ENCODE measurements around the gene TBC1D3B.
"Not testable (repeated sequence)": the region's sequence is repeated elsewhere in the genome, so short reads cannot be mapped to it uniquely, and the experiment has no call there.

The TBC1D3B gene

DNA sequence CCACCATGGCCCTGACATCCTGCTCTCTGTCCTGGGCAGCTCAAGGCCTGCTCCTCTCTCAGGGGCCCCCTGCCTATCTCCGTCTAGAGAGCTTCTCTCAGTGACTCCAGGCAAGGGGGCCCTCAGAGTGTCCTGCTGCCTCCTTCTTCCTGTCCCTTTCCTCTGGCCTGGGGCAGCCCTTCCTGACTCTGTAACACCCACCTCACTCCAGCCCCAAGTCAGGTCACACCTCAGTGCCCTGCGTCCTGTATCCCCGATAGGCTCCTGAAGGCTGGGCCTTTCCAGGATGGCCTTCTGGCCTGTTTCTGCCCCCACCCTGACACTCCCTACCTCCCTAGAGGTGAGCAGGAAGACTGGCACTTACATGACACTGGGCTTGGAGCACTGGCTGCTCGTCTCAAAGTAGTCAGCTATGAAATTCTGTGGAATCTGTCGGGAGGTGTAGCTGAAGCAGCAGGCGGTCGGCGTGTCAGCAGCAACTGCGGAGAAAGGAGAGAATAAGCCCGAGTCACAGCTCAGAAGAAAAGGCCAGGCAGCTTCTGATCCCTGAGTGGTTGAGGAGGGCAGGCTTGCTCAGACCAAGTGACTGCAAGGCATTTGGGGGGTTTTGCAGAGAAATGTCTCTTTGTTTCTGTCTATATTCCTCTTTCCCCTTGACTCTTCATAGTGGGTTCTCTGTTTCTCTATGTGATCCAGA lies 19.1 kb upstream of the TBC1D3B start:
- Histone ChIP-seq H4K20me1 (ENCODE audit: insufficient read depth, low read length) (no peaks in the 10 kb centered on the region), H3K9me3 (ENCODE audit: insufficient read depth, low read length, severe bottlenecking) (no peaks in the 10 kb centered on the region), H3K4me3 (ENCODE audit: low read depth in 1 of 2, low read length in 2 of 2) (no peak overlapping the region), H3K79me2 (ENCODE audit: insufficient read depth, low read length) (no peaks in the 10 kb centered on the region), H2AFZ (ENCODE audit: low read depth, low read length) (peak overlapping the region; percentile 24; the same call in 1 of the 2 replicates), H3K36me3 (ENCODE audit: insufficient read depth, low read length) (no peaks in the 10 kb centered on the region), H3K27ac (ENCODE audit: low read length) (peak overlapping the region; percentile 41), H3K4me1 (ENCODE audit: insufficient read depth, low read length) (peaks cover 45% of the 10 kb centered on the region), H3K9ac (ENCODE audit: low read depth, low read length) (no peak overlapping the region; the same call in 1 of the 2 replicates), H3K4me2 (ENCODE audit: insufficient read depth, low read length) (no peak overlapping the region), H3K27me3 (ENCODE audit: insufficient read depth, low read length, poor library complexity) (no peaks in the 10 kb centered on the region)
- ATAC-seq (ENCODE audit: insufficient read depth, low read depth) (no peak), DNase-seq (no peak)
- TF ChIP-seq, protein P1, sequence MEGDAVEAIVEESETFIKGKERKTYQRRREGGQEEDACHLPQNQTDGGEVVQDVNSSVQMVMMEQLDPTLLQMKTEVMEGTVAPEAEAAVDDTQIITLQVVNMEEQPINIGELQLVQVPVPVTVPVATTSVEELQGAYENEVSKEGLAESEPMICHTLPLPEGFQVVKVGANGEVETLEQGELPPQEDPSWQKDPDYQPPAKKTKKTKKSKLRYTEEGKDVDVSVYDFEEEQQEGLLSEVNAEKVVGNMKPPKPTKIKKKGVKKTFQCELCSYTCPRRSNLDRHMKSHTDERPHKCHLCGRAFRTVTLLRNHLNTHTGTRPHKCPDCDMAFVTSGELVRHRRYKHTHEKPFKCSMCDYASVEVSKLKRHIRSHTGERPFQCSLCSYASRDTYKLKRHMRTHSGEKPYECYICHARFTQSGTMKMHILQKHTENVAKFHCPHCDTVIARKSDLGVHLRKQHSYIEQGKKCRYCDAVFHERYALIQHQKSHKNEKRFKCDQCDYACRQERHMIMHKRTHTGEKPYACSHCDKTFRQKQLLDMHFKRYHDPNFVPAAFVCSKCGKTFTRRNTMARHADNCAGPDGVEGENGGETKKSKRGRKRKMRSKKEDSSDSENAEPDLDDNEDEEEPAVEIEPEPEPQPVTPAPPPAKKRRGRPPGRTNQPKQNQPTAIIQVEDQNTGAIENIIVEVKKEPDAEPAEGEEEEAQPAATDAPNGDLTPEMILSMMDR (IDR thresholded peaks at IDR 0.05; ENCODE audit: borderline replicate concordance, extremely low read depth, low read length, poor library complexity, severe bottlenecking): no peak
- no peak for TF ChIP-seq EZH2 (IDR thresholded peaks at IDR 0.05; ENCODE audit: borderline replicate concordance, low read depth, low read length, severe bottlenecking)

DNA sequence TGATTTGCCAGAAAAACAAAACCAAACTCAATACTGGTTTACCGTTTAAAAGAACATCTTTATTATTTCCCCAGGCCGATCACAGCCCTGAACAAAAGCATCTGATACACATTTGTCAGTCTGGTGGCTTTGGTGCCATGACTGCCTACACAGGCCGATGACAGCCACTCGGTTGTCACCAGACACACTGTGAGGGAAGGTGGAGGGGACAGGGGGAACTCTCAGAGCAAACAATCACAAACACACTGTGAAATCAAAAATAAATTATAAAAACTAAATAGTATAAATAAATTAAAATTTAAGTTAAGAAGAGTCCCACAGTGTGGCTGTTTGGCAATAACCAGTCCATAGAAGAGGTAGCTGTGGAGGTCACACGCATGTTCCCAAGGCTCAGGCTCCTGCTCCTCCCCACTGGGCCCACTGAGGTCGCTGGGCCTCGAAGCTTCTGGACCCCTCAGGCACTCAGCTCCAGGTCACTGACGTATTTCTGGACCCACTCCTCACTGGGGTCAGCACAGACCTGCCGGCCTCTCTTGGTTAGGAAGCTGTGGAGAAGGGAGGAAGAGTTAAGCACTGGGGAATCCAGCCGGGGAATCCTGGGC lies 18.5 kb upstream of the TBC1D3B start:
- Histone ChIP-seq H3K4me1 (ENCODE audit: insufficient read depth, low read length) (peaks cover 52% of the 10 kb centered on the region), H3K27ac (ENCODE audit: low read length) (peak overlapping the region; percentile 41)
- not testable (repeated sequence) for ATAC-seq (ENCODE audit: insufficient read depth, low read depth); H3K9me3 ChIP-seq (ENCODE audit: insufficient read depth, low read length, severe bottlenecking); H4K20me1 ChIP-seq (ENCODE audit: insufficient read depth, low read length); H3K4me2 ChIP-seq (ENCODE audit: insufficient read depth, low read length); H3K4me3 ChIP-seq (ENCODE audit: low read depth in 1 of 2, low read length in 2 of 2); H2AFZ ChIP-seq (ENCODE audit: low read depth, low read length); H3K79me2 ChIP-seq (ENCODE audit: insufficient read depth, low read length); H3K27me3 ChIP-seq (ENCODE audit: insufficient read depth, low read length, poor library complexity); H3K36me3 ChIP-seq (ENCODE audit: insufficient read depth, low read length); DNase-seq; H3K9ac ChIP-seq (ENCODE audit: low read depth, low read length)

DNA sequence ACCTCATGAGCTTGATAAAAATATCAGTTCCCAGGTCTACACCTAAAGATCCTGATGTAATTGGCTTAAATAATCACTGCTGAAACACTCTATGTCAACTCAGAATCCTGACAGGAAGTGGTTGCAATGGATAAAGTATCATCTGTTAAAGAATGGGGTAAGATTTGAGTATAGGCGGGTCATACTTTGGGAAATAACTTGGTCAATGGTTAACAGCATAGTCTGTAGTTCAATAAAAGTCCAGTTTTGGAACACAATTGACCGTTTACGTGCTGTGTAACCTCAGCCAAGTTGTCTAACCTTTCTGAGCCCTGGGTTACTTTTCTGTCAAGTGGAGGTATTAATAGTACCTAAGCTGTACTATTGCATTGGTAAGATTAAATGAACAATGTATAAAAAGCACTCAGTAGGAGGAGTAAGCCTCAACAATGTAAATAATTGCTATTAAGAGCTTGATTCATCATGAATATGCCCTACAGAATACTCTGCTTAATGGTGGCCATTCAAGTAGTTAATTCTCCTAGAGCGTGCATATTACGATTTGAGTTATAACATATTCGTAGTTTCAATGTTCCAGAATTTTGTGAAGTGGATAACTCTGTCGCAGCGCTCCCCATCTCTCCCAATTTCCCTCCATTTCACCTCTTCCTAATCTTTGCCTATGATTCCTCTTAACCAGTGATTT lies 17.9 kb upstream of the TBC1D3B start:
- not testable (repeated sequence) for DNase-seq; H3K4me3 ChIP-seq (ENCODE audit: low read depth in 1 of 2, low read length in 2 of 2); H3K79me2 ChIP-seq (ENCODE audit: insufficient read depth, low read length); H3K9me3 ChIP-seq (ENCODE audit: insufficient read depth, low read length, severe bottlenecking); H3K4me2 ChIP-seq (ENCODE audit: insufficient read depth, low read length); H2AFZ ChIP-seq (ENCODE audit: low read depth, low read length); ATAC-seq (ENCODE audit: insufficient read depth, low read depth); H3K27me3 ChIP-seq (ENCODE audit: insufficient read depth, low read length, poor library complexity); H4K20me1 ChIP-seq (ENCODE audit: insufficient read depth, low read length); H3K9ac ChIP-seq (ENCODE audit: low read depth, low read length); H3K27ac ChIP-seq (ENCODE audit: low read length); H3K36me3 ChIP-seq (ENCODE audit: insufficient read depth, low read length)
- H3K4me1 ChIP-seq (ENCODE audit: insufficient read depth, low read length): peaks cover 58% of the 10 kb centered on the region

DNA sequence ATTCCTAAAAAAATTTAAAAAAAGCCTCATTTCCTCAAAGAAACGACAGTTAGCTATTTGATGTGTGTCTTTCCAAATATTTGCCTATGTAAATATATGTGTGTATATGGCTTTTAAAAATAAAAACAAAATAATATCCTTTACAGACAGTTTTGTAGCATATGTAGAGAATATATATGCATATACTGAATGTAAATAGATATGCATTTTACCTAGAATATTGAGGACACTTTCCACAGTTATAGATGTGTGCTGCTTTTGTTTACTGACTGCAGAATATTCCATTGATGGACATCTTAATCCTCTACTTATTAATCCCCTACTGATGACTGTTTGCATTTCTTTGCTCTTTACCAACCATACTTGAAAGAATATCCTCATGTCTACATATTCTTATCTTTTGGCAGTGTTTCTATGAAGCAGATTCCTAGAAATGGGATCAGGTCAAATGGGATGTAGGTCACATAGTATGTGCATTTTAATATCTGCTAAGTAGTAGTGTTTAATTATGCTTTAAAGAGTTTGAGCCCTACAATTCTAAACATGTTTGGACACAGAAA lies 16.9 kb upstream of the TBC1D3B start:
- Histone ChIP-seq H3K27me3 (ENCODE audit: insufficient read depth, low read length, poor library complexity) (no peaks in the 10 kb centered on the region), H3K9ac (ENCODE audit: low read depth, low read length) (peak overlapping the region; percentile 47; the same call in 1 of the 2 replicates), H3K79me2 (ENCODE audit: insufficient read depth, low read length) (no peaks in the 10 kb centered on the region), H3K4me1 (ENCODE audit: insufficient read depth, low read length) (peaks cover 68% of the 10 kb centered on the region), H3K36me3 (ENCODE audit: insufficient read depth, low read length) (no peaks in the 10 kb centered on the region), H3K4me2 (ENCODE audit: insufficient read depth, low read length) (no peak overlapping the region), H2AFZ (ENCODE audit: low read depth, low read length) (no peak overlapping the region), H3K27ac (ENCODE audit: low read length) (peak overlapping the region; percentile 91), H3K4me3 (ENCODE audit: low read depth in 1 of 2, low read length in 2 of 2) (no peak overlapping the region), H4K20me1 (ENCODE audit: insufficient read depth, low read length) (no peaks in the 10 kb centered on the region), H3K9me3 (ENCODE audit: insufficient read depth, low read length, severe bottlenecking) (no peaks in the 10 kb centered on the region)
- ATAC-seq (ENCODE audit: insufficient read depth, low read depth) (no peak), DNase-seq (no peak)
- TF ChIP-seq EZH2 (IDR thresholded peaks at IDR 0.05; ENCODE audit: borderline replicate concordance, low read depth, low read length, severe bottlenecking): no peak
- TF ChIP-seq, protein P1 (IDR thresholded peaks at IDR 0.05; ENCODE audit: borderline replicate concordance, extremely low read depth, low read length, poor library complexity, severe bottlenecking): no peak

- H3K4me1 ChIP-seq (ENCODE audit: insufficient read depth, low read length): peaks cover 75% of the 10 kb centered on the region
- H3K27me3 ChIP-seq (ENCODE audit: insufficient read depth, low read length, poor library complexity); H2AFZ ChIP-seq (ENCODE audit: low read depth, low read length); H4K20me1 ChIP-seq (ENCODE audit: insufficient read depth, low read length); H3K9me3 ChIP-seq (ENCODE audit: insufficient read depth, low read length, severe bottlenecking); H3K4me3 ChIP-seq (ENCODE audit: low read depth in 1 of 2, low read length in 2 of 2); H3K4me2 ChIP-seq (ENCODE audit: insufficient read depth, low read length); H3K36me3 ChIP-seq (ENCODE audit: insufficient read depth, low read length); ATAC-seq (ENCODE audit: insufficient read depth, low read depth); DNase-seq; H3K79me2 ChIP-seq (ENCODE audit: insufficient read depth, low read length): not testable (repeated sequence)
- peak overlapping the region; percentile 47 for H3K9ac ChIP-seq (ENCODE audit: low read depth, low read length)
- H3K27ac ChIP-seq (ENCODE audit: low read length): peak overlapping the region; percentile 91
These were observed 14.3 kb upstream of the TBC1D3B start for GRCh38 chr17:36190549-36191330.

GRCh38 chr17:36189993-36190392 lies 13.6 kb upstream of the TBC1D3B start:
- Histone ChIP-seq H3K9ac (ENCODE audit: low read depth, low read length) (peak overlapping the region; percentile 47), H3K27ac (ENCODE audit: low read length) (peak overlapping the region; percentile 91), H3K4me1 (ENCODE audit: insufficient read depth, low read length) (peaks cover 75% of the 10 kb centered on the region)
- DNase-seq; ATAC-seq (ENCODE audit: insufficient read depth, low read depth); H3K79me2 ChIP-seq (ENCODE audit: insufficient read depth, low read length); H3K4me3 ChIP-seq (ENCODE audit: low read depth in 1 of 2, low read length in 2 of 2); H3K27me3 ChIP-seq (ENCODE audit: insufficient read depth, low read length, poor library complexity); H2AFZ ChIP-seq (ENCODE audit: low read depth, low read length); H4K20me1 ChIP-seq (ENCODE audit: insufficient read depth, low read length); H3K36me3 ChIP-seq (ENCODE audit: insufficient read depth, low read length); H3K4me2 ChIP-seq (ENCODE audit: insufficient read depth, low read length); H3K9me3 ChIP-seq (ENCODE audit: insufficient read depth, low read length, severe bottlenecking): not testable (repeated sequence)

Measured in DND-41 (cell line).